WERI-Rb-1 (cell line): Measurements from ENCODE around the gene DPAGT1.
"Not testable (repeated sequence)": the region's sequence is repeated elsewhere in the genome, so short reads cannot be mapped to it uniquely, and the experiment has no call there.

Experiments used
- DNase-seq: peaks from one replicate; pipeline ENCODE4 v3.0.0-alpha.2; 2020
- H3K27ac ChIP-seq: fragments of 250-450 bp; sonication (Bioruptor Pico); 2 replicates; pipeline ENCODE4 v1.5.1; 2020; ENCODE audit warnings: mild to moderate bottlenecking, moderate library complexity
- H3K27me3 ChIP-seq: fragments of 250-450 bp; sonication (Bioruptor Pico); 2 replicates; pipeline ENCODE4 v1.5.1; 2021; ENCODE audit warnings: mild to moderate bottlenecking, low read depth, moderate library complexity; ENCODE audit not compliant: insufficient read depth, severe bottlenecking
- H3K36me3 ChIP-seq: fragments of 250-450 bp; sonication (Bioruptor Pico); 2 replicates; pipeline ENCODE4 v1.5.1; 2020; ENCODE audit warnings: mild to moderate bottlenecking, moderate library complexity
- H3K4me3 ChIP-seq: 2 replicates; pipeline ENCODE4 v1.5.1; 2011; ENCODE audit warnings: low read depth, mild to moderate bottlenecking, control low read depth, low read length
- H3K9me3 ChIP-seq: fragments of 250-450 bp; sonication (Bioruptor Pico); 2 replicates; pipeline ENCODE4 v1.5.1; 2021; ENCODE audit warnings: mild to moderate bottlenecking, moderate library complexity; ENCODE audit not compliant: severe bottlenecking
- CTCF ChIP-seq: IDR thresholded peaks from 2 replicates; pipeline ENCODE4 v1.5.1; 2011; ENCODE audit warnings: low read depth, mild to moderate bottlenecking, control low read depth, inconsistent platforms, low read length

DPAGT1 gene

GRCh38 chr11:119062779-119063178 is 38.9 kb downstream of the DPAGT1 start:
- Histone ChIP-seq H3K36me3 (no peaks in the 10 kb centered on the region), H3K27me3 (no peaks in the 10 kb centered on the region), H3K9me3 (no peaks in the 10 kb centered on the region), H3K27ac (no peak overlapping the region), H3K4me3 (no peak overlapping the region)
- no peak for DNase-seq
- no peak for TF ChIP-seq CTCF

GRCh38 chr11:119061256-119061655 is 40.4 kb downstream of the DPAGT1 start:
- Histone ChIP-seq H3K9me3 (no peaks in the 10 kb centered on the region), H3K4me3 (no peak overlapping the region), H3K36me3 (no peaks in the 10 kb centered on the region), H3K27me3 (no peaks in the 10 kb centered on the region), H3K27ac (no peak overlapping the region)
- TF ChIP-seq CTCF, result no peak
- DNase-seq, result no peak

- DNase-seq, H3K4me3 ChIP-seq, H3K27me3 ChIP-seq, H3K27ac ChIP-seq, H3K9me3 ChIP-seq: not testable (repeated sequence)
- H3K36me3 ChIP-seq, result peaks cover 16% of the 10 kb centered on the region
These were observed 42.5 kb downstream of the DPAGT1 start for GRCh38 chr11:119059128-119059527.

- no peaks in the 10 kb centered on the region for H3K9me3 ChIP-seq
- H3K27me3 ChIP-seq, result no peaks in the 10 kb centered on the region
- H3K36me3 ChIP-seq, result peaks cover 36% of the 10 kb centered on the region
- H3K27ac ChIP-seq, result peak within 1 kb of the TSS; percentile 86
- peak; percentile 25; the same call in 1 of the 2 replicates for TF ChIP-seq CTCF
- DNase-seq, result peak; percentile 98
- peak within 1 kb of the TSS; percentile 76 for H3K4me3 ChIP-seq
These were observed 44.5 kb downstream of the DPAGT1 start, which contains the start of gene HYOU1 for GRCh38 chr11:119057000-119057769. TSS of gene HYOU1 (minus strand) at chr11:119057205. CDS start at chr11:119056160, 1,045 bp downstream.

GRCh38 chr11:119056421-119056999 is 45.1 kb downstream of the DPAGT1 start:
- DNase-seq, result peak; percentile 31
- Histone ChIP-seq H3K4me3 (peak overlapping the region; percentile 76), H3K27me3 (no peaks in the 10 kb centered on the region), H3K9me3 (no peaks in the 10 kb centered on the region), H3K36me3 (peaks cover 43% of the 10 kb centered on the region), H3K27ac (peak overlapping the region; percentile 86)
- no peak for TF ChIP-seq CTCF

- TF ChIP-seq CTCF, result no peak
- Histone ChIP-seq H3K27ac (peak overlapping the region; percentile 86), H3K9me3 (no peaks in the 10 kb centered on the region), H3K4me3 (peak overlapping the region; percentile 76), H3K27me3 (no peaks in the 10 kb centered on the region), H3K36me3 (peaks cover 49% of the 10 kb centered on the region)
- no peak for DNase-seq
These were observed 45.8 kb downstream of the DPAGT1 start for GRCh38 chr11:119055901-119056300.
